ENCODE results near the gene OGFR. TPM values are rescaled to one million over a fixed set of nuclear protein-coding genes. Genes with fewer than 3 reads are reported as not detected.

Gene OGFR
- total RNA-seq, 1 experiment from 2014 or later: 47.3 TPM

DNA sequence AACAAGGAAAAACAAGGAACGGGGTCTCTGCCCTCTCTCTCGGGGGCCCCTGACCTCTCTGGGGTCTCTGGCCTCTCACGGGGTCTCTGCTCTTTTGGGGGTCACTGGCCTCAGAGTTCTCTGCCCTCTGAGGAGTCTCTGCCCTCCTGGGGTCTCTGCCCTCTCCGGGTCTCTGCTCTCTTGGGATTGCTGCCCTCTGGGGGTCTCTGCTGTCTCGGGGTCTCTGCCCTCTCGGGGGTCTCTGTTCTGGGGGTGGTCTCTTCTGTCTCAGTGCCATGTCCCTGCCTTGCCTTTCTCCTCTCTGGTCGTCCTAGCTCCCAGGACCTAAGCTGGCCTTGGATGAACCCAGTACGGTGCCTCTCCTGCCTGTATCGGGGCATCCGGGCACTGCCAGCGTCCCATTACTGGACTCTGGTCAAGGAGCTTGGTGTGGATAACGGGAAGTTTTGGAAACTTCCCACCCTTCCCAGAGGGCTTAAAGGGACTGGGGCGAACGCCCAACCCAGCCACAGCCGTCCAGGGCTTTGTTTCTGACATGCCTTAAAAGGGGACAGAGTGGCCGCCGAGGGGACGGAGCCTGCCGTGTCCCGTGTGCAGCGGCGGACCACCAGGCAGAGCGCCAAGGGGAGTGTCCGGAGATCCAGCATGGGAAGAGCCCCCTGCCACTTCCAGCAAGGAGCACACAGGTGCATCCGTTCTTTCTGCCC is 33.1 kb upstream of the OGFR start:
- Histone ChIP-seq H3K27me3 (ENCODE audit: control insufficient read depth, insufficient read depth, low read length) (no peaks in the 10 kb centered on the region), H3K36me3 (ENCODE audit: control insufficient read depth, insufficient read depth, low read length) (no peaks in the 10 kb centered on the region; the same call in 1 of the 2 replicates), H3K4me1 (ENCODE audit: control insufficient read depth, insufficient read depth, low read length) (no peaks in the 10 kb centered on the region; the same call in none of the 2 replicates), H3K4me3 (ENCODE audit: low read depth in 2 of 2, low read length in 2 of 2) (no peak overlapping the region), H3K27ac (ENCODE audit: low read length) (no peak overlapping the region), H3K9me3 (ENCODE audit: control insufficient read depth, insufficient read depth, low read depth, low read length) (no peaks in the 10 kb centered on the region)
- ATAC-seq: no peak
- TF ChIP-seq TCF7L2 (IDR thresholded peaks at IDR 0.05; ENCODE audit: low read depth, low read length) (no peak), POLR2AphosphoS5 (IDR thresholded peaks at IDR 0.05; ENCODE audit: low read depth, low read length) (no peak), SIN3A (IDR thresholded peaks at IDR 0.05; ENCODE audit: borderline replicate concordance, insufficient read depth, low read depth, low read length) (no peak)
- TF ChIP-seq, protein P1, sequence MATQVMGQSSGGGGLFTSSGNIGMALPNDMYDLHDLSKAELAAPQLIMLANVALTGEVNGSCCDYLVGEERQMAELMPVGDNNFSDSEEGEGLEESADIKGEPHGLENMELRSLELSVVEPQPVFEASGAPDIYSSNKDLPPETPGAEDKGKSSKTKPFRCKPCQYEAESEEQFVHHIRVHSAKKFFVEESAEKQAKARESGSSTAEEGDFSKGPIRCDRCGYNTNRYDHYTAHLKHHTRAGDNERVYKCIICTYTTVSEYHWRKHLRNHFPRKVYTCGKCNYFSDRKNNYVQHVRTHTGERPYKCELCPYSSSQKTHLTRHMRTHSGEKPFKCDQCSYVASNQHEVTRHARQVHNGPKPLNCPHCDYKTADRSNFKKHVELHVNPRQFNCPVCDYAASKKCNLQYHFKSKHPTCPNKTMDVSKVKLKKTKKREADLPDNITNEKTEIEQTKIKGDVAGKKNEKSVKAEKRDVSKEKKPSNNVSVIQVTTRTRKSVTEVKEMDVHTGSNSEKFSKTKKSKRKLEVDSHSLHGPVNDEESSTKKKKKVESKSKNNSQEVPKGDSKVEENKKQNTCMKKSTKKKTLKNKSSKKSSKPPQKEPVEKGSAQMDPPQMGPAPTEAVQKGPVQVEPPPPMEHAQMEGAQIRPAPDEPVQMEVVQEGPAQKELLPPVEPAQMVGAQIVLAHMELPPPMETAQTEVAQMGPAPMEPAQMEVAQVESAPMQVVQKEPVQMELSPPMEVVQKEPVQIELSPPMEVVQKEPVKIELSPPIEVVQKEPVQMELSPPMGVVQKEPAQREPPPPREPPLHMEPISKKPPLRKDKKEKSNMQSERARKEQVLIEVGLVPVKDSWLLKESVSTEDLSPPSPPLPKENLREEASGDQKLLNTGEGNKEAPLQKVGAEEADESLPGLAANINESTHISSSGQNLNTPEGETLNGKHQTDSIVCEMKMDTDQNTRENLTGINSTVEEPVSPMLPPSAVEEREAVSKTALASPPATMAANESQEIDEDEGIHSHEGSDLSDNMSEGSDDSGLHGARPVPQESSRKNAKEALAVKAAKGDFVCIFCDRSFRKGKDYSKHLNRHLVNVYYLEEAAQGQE (IDR thresholded peaks at IDR 0.05; ENCODE audit: insufficient read depth in 1 of 2, low read depth in 2 of 2, low read length in 1 of 2): no peak
- TF ChIP-seq, protein P2, sequence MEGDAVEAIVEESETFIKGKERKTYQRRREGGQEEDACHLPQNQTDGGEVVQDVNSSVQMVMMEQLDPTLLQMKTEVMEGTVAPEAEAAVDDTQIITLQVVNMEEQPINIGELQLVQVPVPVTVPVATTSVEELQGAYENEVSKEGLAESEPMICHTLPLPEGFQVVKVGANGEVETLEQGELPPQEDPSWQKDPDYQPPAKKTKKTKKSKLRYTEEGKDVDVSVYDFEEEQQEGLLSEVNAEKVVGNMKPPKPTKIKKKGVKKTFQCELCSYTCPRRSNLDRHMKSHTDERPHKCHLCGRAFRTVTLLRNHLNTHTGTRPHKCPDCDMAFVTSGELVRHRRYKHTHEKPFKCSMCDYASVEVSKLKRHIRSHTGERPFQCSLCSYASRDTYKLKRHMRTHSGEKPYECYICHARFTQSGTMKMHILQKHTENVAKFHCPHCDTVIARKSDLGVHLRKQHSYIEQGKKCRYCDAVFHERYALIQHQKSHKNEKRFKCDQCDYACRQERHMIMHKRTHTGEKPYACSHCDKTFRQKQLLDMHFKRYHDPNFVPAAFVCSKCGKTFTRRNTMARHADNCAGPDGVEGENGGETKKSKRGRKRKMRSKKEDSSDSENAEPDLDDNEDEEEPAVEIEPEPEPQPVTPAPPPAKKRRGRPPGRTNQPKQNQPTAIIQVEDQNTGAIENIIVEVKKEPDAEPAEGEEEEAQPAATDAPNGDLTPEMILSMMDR (IDR thresholded peaks at IDR 0.05): no peak
- no peak for DNase-seq (ENCODE audit: low read depth, low spot score)
- intact Hi-C loops (cut with micrococcal nuclease; ENCODE audit: unreplicated experiment) (no loop called here), in situ Hi-C loops (cut with HindIII; ENCODE audit: low pct_unique_long_range_greater_than_20kb, low sequenced_read_pairs) (no loop called here)
- BruUV-seq (replicated peaks): no TSS peak
- ChIA-PET CTCF (no interaction called here), POLR2A (no interaction called here)

DNA sequence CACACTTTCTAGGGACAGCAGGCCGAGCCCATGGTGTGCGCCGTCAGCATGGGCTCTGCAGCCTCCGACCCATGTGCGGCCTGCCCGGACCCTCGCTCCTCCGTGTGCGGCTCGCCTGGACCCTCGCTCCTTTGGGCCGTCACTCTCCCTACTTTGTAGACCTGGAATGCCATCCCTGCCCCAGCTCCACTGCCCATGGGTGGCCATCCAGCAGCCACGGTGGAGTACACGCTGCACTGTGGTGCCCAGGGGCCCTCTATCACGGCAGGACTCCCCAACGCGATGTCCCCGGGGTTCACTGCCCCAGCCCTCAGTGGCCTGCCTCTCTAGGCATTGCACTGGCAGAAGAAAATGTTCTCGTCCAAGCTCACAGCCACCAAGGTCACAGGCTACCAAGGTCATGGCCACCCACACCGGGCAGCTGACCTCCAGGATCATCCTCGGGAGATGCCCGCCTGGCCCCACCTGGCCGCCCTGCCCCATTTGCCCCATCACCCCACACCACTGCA is 32.5 kb upstream of the OGFR start:
- TF ChIP-seq, protein P1 (IDR thresholded peaks at IDR 0.05; ENCODE audit: insufficient read depth in 1 of 2, low read depth in 2 of 2, low read length in 1 of 2): no peak
- TF ChIP-seq, protein P2 (IDR thresholded peaks at IDR 0.05): no peak
- TF ChIP-seq SIN3A (IDR thresholded peaks at IDR 0.05; ENCODE audit: borderline replicate concordance, insufficient read depth, low read depth, low read length): no peak
- no peak for TF ChIP-seq TCF7L2 (IDR thresholded peaks at IDR 0.05; ENCODE audit: low read depth, low read length)
- no peak for TF ChIP-seq POLR2AphosphoS5 (IDR thresholded peaks at IDR 0.05; ENCODE audit: low read depth, low read length)
- DNase-seq (ENCODE audit: low read depth, low spot score) (no peak), ATAC-seq (no peak)
- ChIA-PET CTCF (no interaction called here), POLR2A (no interaction called here)
- in situ Hi-C loops (cut with HindIII; ENCODE audit: low pct_unique_long_range_greater_than_20kb, low sequenced_read_pairs) (no loop called here), intact Hi-C loops (cut with micrococcal nuclease; ENCODE audit: unreplicated experiment) (no loop called here)
- no peak overlapping the region for H3K4me3 ChIP-seq (ENCODE audit: low read depth in 2 of 2, low read length in 2 of 2)
- BruUV-seq (replicated peaks): no TSS peak
- no peaks in the 10 kb centered on the region for H3K27me3 ChIP-seq (ENCODE audit: control insufficient read depth, insufficient read depth, low read length)
- no peaks in the 10 kb centered on the region for H3K9me3 ChIP-seq (ENCODE audit: control insufficient read depth, insufficient read depth, low read depth, low read length)
- no peak overlapping the region for H3K27ac ChIP-seq (ENCODE audit: low read length)
- H3K4me1 ChIP-seq (ENCODE audit: control insufficient read depth, insufficient read depth, low read length): no peaks in the 10 kb centered on the region; the same call in none of the 2 replicates
- H3K36me3 ChIP-seq (ENCODE audit: control insufficient read depth, insufficient read depth, low read length): no peaks in the 10 kb centered on the region; the same call in 1 of the 2 replicates
